ENCODE measurements around the gene TMEM161A.

DNA sequence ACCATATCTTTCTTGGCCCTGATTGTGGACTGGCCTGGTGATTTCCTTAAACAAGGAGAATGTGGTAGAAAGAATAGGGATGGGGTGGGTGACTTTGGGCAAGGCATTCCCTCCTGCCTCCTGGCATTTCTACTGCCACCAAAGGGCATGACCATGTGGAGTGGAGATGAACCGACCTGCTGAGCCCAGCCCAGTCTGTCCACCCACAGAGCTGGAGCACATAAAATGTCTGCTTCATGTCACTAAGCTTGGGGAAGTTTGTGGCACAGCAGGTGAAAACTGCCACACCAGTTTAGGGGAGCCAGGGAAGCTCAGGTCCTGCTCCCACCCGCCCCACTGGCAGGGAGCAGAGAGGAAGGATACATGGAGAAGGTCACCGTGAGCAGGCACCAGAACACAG is 6.3 kb downstream of the TMEM161A start:
- TF ChIP-seq, protein P1, sequence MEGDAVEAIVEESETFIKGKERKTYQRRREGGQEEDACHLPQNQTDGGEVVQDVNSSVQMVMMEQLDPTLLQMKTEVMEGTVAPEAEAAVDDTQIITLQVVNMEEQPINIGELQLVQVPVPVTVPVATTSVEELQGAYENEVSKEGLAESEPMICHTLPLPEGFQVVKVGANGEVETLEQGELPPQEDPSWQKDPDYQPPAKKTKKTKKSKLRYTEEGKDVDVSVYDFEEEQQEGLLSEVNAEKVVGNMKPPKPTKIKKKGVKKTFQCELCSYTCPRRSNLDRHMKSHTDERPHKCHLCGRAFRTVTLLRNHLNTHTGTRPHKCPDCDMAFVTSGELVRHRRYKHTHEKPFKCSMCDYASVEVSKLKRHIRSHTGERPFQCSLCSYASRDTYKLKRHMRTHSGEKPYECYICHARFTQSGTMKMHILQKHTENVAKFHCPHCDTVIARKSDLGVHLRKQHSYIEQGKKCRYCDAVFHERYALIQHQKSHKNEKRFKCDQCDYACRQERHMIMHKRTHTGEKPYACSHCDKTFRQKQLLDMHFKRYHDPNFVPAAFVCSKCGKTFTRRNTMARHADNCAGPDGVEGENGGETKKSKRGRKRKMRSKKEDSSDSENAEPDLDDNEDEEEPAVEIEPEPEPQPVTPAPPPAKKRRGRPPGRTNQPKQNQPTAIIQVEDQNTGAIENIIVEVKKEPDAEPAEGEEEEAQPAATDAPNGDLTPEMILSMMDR (IDR thresholded peaks at IDR 0.05; ENCODE audit: low read depth, low read length): no peak
- TF ChIP-seq POLR2A (IDR thresholded peaks at IDR 0.05; ENCODE audit: extremely low read depth, insufficient read length) (no peak), MYC (IDR thresholded peaks at IDR 0.05; ENCODE audit: low read depth, low read length) (no peak)
